ENCODE results near the gene TMEM151B.
"Not testable (repeated sequence)": the region's sequence is repeated elsewhere in the genome, so short reads cannot be mapped to it uniquely, and the experiment has no call there.

TMEM151B gene

DNA sequence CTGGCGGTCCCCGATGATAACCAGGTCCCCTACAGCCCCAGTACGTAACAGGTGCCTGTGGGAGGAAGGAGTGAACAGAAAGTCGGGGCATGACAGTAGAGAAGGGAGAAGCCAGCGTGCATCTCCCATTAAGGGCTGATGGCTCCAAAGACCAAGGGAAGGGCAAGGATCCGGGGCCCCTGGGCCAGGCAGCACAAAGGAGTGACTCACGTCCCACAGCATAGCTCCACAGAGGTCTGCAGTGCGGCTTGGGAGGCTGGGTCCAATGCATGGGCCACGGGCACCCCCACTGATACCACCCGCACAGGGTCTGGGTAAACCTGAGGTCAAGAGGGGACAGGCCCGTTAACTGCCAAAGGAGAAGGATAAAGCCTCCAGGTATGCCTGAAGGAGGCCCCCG is 32.6 kb downstream of the TMEM151B start:
- DNase-seq (ENCODE audit: low read depth in 2 of 3, low spot score in 2 of 3): no peak

DNA sequence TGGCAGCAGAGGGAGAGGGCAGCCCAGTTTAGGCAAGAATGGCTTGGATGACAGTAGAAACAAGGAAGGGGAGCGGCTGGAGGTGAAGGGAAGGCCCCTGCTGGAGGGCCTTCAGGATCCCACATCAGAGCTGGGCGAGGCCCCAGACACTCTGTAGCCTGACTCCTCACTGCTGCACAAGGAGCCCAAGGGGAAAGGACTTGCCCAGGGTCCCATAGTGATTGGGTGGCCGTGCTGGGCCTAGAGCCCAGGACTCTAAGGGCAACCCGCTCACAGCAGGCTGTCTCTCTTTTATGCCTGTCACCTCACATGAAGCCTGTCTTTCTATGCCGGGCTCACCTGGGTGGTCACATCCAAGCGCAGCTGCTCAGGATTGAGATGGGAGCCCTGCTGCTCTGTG is 33.6 kb downstream of the TMEM151B start:
- DNase-seq (ENCODE audit: low read depth in 2 of 3, low spot score in 2 of 3): no peak

DNA sequence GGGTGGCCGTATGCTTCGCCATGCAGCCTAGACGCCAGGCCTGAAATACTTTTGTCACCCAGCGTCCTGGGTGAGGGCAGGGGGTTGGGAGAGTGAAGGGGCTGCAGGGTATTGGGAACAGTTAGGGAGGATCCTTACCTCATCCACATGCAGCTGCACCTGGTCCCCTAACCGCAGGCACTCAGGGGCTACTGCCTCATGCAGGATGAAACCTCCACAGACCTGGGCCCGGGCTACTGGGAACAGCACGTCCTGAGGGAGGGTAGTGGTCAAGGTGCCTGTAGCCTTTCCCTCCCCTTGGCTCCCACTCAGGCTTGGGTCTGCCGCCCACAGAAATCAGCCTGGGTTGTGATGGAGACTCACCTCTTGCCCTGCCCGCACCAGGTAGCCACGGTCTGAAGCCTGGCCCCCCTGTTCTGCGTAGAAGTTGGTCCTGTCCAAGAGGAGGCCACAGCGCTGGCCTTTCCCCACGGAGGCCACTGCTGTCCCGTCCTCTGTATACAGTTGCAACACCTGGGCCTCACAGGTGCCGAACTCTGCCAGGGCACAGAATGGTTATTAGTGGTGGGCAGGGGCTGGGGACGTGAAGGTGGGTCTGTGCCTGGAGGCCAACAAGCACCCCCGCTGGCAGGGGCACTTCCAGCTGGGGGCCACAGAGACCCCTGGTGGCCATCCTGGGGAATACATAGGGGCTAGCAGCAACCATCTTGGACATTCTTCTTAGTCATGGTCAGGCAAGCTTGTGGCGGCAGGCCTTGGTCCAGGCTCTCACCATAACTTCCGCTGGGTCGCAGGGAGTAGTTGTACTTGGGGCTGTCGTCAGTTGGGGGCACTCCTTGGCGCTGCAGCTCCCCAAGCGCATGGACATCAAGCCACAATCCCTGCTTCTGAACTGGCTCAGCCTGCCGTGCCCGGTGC is 34.3 kb downstream of the TMEM151B start:
- no peak for DNase-seq (ENCODE audit: low read depth in 2 of 3, low spot score in 2 of 3)

DNA sequence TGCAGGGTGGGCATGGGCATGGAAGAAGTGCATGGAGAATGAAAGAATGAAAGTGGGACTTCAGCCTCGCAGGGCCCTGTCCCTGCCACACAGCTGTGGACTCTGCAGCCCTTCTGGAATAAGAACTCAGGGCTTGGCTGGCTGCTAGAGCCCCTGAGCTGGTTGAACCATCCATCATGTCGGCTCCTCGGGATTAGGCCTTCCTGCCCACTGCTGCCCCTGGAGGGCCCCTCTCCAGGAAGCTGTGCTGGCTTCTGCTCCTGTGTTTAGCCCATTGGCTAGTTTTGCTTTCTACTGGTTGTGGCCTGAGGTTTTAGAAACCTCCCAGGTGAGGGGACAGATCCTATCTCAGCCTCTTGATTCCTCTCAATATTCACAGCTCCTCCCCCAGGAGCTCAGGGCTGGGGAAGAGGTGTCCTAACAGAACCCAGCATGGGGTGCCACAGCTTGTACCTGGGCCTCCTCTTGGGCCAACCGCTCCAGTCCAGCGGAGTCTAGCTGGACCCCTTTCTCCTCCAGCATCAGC is 35.0 kb downstream of the TMEM151B start:
- DNase-seq (ENCODE audit: low read depth in 2 of 3, low spot score in 2 of 3): no peak

DNA sequence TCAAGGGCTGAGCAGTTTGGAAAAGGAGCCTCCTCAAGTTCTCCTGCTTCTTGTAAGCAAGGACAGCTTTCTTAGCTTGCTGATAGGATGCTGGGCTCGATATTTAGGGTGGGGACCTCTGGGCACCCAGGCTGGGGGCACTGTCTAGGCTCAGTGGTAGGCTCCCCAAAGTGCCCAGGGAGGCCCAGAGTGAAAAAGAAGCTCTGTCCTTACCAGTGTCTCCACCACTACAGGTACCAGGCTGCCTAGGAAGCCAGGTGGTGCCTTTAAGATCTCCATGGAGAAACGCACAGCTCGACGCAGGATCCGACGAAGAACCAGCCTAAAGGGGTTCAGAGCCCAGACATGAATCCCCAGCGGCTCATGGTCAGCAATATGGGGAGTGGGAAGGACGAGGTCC is 36.5 kb downstream of the TMEM151B start:
- no peak for DNase-seq (ENCODE audit: low read depth in 2 of 3, low spot score in 2 of 3)

DNA sequence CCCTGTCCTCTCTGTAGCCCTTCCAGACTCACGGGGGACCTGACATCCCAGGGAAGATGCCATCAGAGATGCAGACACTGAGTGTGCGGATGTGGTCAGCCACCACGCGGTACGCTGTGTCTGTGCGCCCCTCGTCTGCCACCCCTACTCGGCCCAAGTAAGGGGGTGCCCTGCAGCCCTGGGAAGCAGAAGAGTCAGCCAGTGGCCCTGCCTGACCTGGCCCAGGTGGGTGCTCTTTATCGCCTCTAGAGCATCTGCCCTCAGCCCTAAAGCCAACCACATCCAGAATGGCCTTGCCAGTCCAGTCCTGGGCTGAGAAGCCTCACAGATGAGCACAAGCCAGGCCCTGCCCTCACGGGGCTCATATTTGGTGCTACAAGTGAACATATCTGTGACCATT is 37.0 kb downstream of the TMEM151B start:
- no peak for DNase-seq (ENCODE audit: low read depth in 2 of 3, low spot score in 2 of 3)

DNA sequence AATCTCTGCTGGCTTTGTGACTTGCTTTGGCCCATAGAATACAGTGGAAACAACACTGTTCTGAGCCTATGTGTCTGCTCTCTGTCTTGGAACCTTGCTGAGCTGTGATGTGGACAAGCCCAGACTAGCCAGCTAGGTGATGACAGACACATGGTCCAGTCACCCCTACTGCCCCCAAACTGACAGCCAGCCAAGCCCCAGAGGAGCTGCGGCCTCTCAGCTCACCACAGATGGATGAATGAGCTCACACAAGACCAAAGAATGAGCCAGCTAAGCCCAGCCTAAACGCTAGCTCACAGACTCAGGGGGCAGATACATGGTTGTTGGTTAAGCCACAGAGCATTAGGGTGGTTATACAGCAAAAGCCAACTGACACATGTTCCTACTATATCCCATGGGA is 38.8 kb downstream of the TMEM151B start:
- DNase-seq (ENCODE audit: low read depth in 2 of 3, low spot score in 2 of 3): no peak

DNA sequence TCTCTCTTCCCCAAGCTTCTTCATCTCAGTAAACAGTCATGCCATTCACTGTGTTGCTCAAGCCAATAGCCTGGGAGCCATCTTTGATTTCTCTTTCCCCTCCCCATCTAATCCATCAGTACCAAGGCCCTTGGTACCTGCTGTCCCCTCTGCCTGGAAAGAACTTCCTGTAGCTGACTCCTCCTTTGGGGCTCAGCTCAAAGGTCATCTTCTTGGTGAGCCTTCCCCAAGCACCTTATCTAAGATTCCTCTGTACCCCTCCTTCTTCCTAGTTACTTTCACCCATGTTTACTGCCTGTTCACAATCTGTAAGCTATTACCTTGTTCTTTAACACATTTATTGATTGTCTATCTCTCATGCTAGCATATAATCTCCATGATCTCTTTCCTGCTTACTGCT is 39.4 kb downstream of the TMEM151B start:
- no peak for DNase-seq (ENCODE audit: low read depth in 2 of 3, low spot score in 2 of 3)

DNA sequence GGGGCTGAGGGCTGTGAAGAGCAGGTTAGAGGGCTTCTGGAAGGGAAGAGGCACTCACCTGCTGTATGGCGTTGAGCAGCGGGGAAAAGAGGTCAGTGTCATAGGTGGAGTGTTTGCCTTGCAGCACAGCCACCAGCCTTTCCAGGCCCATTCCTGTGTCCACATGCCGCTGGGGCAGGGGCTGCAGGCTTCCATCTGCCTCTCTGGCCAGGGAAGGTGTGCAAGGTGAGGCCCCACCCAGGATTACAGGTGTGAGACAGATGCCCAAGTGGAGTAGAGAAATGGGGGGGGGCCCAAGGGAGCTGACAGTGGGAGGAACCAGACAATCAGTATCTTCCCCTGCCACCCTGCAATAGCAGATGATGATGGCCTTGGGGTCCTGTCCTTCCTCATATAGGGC is 40.0 kb downstream of the TMEM151B start:
- DNase-seq (ENCODE audit: low read depth in 2 of 3, low spot score in 2 of 3): no peak

DNA sequence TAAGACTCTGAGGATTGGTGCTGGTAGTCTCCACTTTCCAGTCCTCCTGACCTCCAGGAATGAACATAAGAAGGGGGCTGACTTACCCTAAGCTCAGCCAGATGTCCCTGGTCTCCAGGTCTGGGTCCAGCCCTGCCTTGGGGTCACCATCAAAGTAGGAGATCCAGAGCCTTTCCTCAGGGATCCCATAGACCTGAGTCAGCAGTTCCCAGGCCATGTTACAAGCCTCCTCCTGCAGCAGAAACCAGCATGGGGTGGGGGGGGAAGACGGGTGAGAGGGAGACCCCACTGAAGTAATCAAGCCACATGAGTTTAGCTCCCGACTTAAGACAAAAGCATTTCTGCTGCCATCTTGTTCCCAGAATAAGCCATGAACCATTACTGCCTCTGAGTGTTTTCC is 41.1 kb downstream of the TMEM151B start:
- no peak for DNase-seq (ENCODE audit: low read depth in 2 of 3, low spot score in 2 of 3)

DNA sequence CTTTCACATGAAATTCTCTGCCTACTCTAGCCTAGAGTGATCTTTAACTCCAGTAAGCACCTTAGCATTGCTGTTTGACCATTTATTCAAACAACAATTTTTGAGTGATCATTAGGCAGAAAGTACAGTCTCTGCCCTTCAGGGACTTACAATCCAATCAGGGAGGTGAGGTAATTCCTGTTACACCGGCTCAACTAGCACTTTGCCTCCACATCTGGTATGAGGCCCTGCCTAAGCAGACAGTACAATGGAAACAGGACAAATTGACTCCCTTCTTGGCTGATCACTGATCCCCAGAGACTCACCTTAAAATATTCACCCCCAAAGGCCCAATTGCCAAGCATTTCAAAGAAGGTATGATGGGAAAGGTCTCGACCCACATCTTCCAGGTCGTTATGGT is 41.5 kb downstream of the TMEM151B start:
- no peak for DNase-seq (ENCODE audit: low read depth in 2 of 3, low spot score in 2 of 3)

DNA sequence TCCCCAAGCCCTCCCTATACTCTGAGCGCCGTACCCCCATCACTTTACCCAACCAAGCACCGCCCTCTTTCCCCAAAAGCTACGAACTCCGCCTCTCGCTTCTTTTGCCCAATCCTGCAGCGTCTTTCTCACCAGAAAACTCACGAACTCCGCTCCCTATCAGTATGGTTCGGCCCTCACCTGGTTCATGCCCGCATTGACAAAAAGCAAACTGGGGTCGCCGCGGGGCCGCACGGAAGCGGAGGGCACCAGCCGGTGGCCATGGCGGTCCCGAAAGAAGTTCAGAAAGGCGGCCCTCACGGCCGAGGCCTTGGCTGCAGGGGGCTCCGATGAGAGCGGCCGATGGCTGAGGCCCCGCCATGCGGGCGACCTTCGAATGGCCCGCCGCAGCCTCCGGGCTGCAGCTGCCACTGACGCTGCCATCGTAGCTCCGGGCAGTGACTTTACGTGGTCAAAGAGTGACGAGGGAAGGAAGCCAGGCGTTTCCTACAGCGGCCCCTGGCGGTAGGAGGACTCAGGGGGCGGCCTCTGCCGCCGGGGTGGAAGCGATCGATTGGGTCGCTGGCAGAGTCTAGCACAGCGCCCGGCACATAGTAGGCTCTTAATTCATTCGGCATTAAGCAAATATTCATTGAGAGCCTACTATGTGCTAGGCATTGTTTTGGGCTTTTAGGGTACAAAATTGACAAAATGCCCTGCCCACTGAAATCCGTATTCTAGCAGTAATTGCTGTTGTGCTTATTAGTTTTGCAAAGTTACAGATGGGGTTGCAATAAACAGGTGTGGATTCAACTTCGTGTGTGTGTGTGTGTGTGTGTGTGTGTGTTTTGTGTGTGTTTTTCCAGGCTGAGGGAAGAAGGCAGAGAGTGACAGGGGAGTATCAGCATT is 42.9 kb downstream of the TMEM151B start, which contains the start of gene AARS2:
TSS of gene AARS2 (minus strand) at position 447 of the 888 bp plus-strand sequence. CDS start at position 423, 24 bp downstream.
- peak; percentile 83 to 97 (median 96) for DNase-seq (ENCODE audit: low read depth in 2 of 3, low spot score in 2 of 3)

DNA sequence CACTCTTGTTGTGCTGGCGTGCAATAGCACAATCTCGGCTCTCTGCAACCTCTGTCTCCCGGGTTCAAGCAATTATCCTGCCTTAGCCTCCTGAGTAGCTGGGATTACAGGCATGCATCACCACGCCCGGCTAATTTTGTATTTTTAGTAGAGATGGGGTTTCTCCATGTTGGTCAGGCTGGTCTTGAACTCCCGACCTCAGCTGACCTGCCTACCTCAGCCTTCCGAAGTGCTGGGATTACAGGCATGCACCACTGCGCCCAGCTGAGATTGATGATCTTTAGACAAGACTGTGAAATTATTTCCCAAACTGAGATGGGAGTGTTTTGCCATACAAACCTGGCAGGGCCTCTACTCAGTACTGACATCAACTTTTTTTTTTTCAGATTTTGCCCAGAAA is 44.4 kb downstream of the TMEM151B start:
- not testable (repeated sequence) for DNase-seq (ENCODE audit: low read depth in 2 of 3, low spot score in 2 of 3)

DNA sequence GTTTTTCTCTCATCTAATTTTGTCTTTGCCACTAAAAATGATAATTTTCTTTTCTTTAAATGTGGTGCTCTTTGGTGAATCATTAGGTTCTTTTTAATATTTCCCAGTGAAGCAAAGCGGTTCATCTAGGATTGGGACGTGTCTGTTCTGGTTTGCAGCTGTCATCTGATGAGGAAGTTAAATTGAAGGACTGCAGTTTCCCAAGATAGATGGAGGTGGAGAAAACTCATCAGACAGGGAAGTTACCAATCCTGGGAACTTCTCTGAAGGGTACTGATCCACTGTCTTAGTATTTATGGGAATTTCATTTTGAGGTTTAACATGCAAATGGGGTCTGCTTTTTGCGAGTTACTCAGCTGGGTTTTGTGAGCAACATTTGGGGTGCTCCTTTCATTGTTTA is 45.3 kb downstream of the TMEM151B start:
- no peak for DNase-seq (ENCODE audit: low read depth in 2 of 3, low spot score in 2 of 3)

DNA sequence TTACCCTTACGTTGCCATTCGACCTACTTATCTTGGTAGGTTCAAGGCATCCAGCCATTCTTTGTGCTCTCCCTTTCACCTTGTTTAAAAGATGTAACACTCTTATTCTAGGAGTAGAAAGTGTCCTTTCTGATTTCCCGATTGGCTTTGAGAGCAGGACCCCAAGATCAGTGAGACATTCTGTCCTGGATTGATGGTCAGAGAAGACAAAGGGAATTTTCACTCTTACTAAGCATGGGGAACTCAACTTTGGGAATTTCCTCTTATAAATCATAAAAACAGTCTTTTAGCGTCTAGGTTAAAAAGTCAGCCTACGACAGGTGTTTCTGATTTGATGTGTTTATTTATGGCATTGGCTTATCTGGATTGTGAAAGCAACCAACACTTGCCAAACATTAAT is 45.7 kb downstream of the TMEM151B start:
- DNase-seq (ENCODE audit: low read depth in 2 of 3, low spot score in 2 of 3): no peak

DNA sequence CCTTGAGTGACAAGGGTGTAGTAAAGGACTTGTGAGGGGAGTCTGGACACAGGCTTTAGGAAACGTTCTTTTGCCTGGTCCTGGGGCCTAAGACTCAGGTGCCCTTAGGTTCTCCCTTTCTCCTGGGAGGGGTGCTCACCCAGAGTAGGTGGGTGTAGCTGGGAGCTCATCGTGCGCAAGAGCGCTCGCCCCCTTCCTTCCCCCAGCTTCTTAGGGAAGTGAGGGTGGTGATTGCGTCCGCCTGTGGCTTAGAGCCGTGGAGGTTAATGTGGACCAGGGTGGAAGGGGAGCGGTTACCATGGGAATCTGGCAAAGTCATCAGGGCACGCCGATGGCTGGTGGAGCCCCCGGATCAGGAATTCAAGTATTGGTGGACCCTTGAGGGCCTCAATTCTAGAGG is 46.2 kb downstream of the TMEM151B start:
- DNase-seq (ENCODE audit: low read depth in 2 of 3, low spot score in 2 of 3): no peak

DNA sequence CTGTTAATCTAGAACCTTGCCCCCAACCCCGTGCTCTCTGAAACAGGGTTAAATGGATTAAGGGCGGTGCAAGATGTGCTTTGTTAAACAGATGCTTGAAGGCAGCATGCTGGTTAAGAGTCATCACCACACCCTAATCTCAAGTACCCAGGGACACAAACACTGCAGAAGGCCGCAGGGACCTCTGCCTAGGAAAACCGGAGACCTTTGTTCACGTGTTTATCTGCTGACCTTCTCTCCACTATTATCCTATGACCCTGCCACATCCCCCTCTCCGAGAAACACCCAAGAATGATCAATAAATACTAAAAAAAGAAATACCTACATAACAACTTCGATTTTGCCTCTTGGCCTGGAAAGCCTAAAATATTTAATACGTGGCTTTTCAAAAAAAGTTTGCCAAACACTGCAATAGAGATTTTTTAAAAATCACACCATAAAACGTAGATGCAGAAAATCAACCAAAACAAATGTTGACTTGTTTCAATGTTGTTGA is 46.9 kb downstream of the TMEM151B start:
- not testable (repeated sequence) for DNase-seq (ENCODE audit: low read depth in 2 of 3, low spot score in 2 of 3)

DNA sequence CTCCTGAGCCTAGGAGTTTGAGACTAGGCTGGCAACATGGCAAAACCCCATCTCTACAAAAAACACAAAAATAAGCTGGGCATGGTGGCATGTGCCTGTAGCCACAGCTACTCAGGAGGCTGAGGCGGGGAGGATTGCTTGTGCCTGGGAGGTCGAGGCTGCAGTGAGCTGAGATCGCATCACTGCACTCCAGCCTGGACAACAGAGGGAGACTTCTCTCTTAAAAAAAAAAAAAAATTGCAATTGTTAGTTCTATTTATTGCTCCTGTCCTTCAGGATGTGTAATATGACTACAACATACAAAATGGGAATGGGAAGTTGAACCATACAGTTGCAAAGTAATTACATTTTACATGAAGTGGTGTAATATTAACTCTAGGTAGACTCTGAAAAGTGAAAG is 51.0 kb downstream of the TMEM151B start:
- DNase-seq (ENCODE audit: low read depth in 2 of 3, low spot score in 2 of 3): no peak

DNA sequence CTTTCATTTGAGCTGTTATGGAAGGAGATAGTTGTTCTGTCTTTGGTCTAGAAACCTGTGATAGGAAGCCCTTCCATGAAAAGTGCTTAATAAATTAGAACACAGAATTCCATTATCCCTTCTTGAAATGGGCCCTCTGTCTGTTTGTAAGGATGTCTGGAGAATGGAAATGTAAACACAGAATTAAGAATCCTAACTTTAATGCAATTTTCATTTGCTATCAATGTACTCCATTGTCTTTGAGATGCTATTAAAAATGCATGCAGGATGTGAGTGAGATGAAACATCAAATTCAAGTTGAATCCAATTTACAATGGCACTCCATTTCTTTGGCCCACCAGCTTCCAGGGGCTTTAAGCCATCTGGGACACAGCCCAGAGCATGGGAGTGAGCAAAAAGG is 56.8 kb downstream of the TMEM151B start:
- no peak for DNase-seq (ENCODE audit: low read depth in 2 of 3, low spot score in 2 of 3)

DNA sequence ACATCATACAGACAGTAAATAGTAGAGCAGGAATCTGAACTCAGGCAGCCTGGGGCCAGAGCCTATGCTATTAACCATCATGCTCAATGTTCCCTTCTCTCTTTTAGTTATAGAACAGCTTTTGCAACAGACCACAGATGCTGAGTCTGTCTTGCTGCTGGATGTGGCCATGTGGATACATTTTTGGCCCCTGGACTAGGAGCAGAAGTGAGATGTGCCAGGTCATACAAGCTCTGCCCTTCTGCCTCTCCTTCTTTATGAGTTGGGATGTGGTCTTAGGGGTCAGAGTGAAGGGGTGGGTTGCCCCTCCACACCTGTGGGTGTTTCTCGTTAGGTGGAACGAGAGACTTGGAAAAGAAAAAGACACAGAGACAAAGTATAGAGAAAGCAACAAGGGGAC is 57.5 kb downstream of the TMEM151B start:
- DNase-seq (ENCODE audit: low read depth in 2 of 3, low spot score in 2 of 3): no peak

DNA sequence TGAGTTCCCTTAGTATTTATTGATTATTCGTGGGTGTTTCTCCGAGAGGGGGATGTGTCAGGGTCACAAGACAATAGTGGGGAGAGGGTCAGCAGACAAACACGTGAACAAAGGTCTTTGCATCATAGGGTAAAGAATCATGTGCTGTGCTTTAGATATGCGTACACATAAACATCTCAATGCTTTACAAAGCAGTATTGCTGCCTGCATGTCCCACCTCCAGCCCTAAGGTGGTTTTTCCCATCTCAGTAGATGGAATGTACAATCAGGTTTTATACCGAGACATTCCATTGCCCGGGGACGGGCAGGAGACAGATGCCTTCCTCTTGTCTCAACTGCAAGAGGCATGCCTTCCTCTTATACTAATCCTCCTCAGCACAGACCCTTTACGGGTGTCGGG is 58.0 kb downstream of the TMEM151B start:
- not testable (repeated sequence) for DNase-seq (ENCODE audit: low read depth in 2 of 3, low spot score in 2 of 3)

DNA sequence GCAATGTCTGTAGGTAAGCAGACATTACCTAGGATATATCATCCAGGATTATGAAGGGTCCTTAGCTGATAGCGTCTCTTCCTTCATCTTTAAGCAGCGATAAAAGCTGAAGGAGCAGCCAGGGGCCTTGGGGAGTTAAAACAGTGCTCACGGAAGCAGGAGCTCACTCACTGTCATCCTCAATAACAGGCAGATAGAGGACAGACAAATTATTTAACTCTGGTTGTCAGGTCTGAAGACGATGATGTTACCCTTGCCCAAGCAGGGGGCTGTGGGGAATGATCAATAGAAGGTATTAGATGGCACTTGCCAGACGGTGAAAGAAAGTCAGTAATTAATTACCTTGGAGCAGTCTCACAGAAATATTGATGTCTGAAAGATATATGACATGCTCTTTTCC is 59.6 kb downstream of the TMEM151B start:
- DNase-seq (ENCODE audit: low read depth in 2 of 3, low spot score in 2 of 3): no peak

Data from activated CD8-positive, alpha-beta memory T cell treated with anti-CD3 and anti-CD28 coated beads for 48 hours (primary cell).